Measurements from ENCODE around the gene C1S.

The C1S gene

GRCh38 chr12:7073946-7074345 is 13.4 kb downstream of the C1S start:
- no peak for ATAC-seq
- no peak for TF ChIP-seq TCF4 (CRISPR knock-in tag; IDR thresholded peaks at IDR 0.05; ENCODE audit: borderline replicate concordance)
- TF ChIP-seq POU6F1 (CRISPR knock-in tag; IDR thresholded peaks at IDR 0.05; ENCODE audit: borderline replicate concordance, low read depth): no peak
- no peak for TF ChIP-seq TOX (CRISPR knock-in tag; IDR thresholded peaks at IDR 0.05; ENCODE audit: borderline replicate concordance)
- no peak for TF ChIP-seq CREB5 (CRISPR knock-in tag; IDR thresholded peaks at IDR 0.05; ENCODE audit: low read depth)
- TF ChIP-seq ZC3H10 (CRISPR knock-in tag; IDR thresholded peaks at IDR 0.05): no peak
- TF ChIP-seq ZNF8 (CRISPR knock-in tag; IDR thresholded peaks at IDR 0.05): no peak
- TF ChIP-seq ZFP3 (CRISPR knock-in tag; IDR thresholded peaks at IDR 0.05): no peak
- TF ChIP-seq, protein P1, sequence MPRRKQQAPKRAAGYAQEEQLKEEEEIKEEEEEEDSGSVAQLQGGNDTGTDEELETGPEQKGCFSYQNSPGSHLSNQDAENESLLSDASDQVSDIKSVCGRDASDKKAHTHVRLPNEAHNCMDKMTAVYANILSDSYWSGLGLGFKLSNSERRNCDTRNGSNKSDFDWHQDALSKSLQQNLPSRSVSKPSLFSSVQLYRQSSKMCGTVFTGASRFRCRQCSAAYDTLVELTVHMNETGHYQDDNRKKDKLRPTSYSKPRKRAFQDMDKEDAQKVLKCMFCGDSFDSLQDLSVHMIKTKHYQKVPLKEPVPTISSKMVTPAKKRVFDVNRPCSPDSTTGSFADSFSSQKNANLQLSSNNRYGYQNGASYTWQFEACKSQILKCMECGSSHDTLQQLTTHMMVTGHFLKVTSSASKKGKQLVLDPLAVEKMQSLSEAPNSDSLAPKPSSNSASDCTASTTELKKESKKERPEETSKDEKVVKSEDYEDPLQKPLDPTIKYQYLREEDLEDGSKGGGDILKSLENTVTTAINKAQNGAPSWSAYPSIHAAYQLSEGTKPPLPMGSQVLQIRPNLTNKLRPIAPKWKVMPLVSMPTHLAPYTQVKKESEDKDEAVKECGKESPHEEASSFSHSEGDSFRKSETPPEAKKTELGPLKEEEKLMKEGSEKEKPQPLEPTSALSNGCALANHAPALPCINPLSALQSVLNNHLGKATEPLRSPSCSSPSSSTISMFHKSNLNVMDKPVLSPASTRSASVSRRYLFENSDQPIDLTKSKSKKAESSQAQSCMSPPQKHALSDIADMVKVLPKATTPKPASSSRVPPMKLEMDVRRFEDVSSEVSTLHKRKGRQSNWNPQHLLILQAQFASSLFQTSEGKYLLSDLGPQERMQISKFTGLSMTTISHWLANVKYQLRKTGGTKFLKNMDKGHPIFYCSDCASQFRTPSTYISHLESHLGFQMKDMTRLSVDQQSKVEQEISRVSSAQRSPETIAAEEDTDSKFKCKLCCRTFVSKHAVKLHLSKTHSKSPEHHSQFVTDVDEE (CRISPR knock-in tag; IDR thresholded peaks at IDR 0.05): no peak
- no peak for TF ChIP-seq CSDC2 (CRISPR knock-in tag; IDR thresholded peaks at IDR 0.05)

GRCh38 chr12:7075518-7075917 is 15.0 kb downstream of the C1S start:
- TF ChIP-seq POU6F1 (CRISPR knock-in tag; IDR thresholded peaks at IDR 0.05; ENCODE audit: borderline replicate concordance, low read depth) (no peak), ZNF8 (CRISPR knock-in tag; IDR thresholded peaks at IDR 0.05) (no peak), TCF4 (CRISPR knock-in tag; IDR thresholded peaks at IDR 0.05; ENCODE audit: borderline replicate concordance) (no peak), ARNTL (CRISPR knock-in tag; IDR thresholded peaks at IDR 0.05; ENCODE audit: borderline replicate concordance, low read depth) (no peak), ZC3H10 (CRISPR knock-in tag; IDR thresholded peaks at IDR 0.05) (no peak), ZFP3 (CRISPR knock-in tag; IDR thresholded peaks at IDR 0.05) (no peak), CSRNP3 (CRISPR knock-in tag; IDR thresholded peaks at IDR 0.05) (no peak), OSR1 (CRISPR knock-in tag; IDR thresholded peaks at IDR 0.05) (no peak), PPARA (CRISPR knock-in tag; IDR thresholded peaks at IDR 0.05; ENCODE audit: borderline replicate concordance) (no peak), ZFP30 (CRISPR knock-in tag; IDR thresholded peaks at IDR 0.05) (no peak), RARB (CRISPR knock-in tag; IDR thresholded peaks at IDR 0.05) (no peak), SNAI2 (CRISPR knock-in tag; IDR thresholded peaks at IDR 0.05) (no peak), CSDC2 (CRISPR knock-in tag; IDR thresholded peaks at IDR 0.05) (no peak), PATZ1 (CRISPR knock-in tag; IDR thresholded peaks at IDR 0.05; ENCODE audit: borderline replicate concordance) (no peak), CREB5 (CRISPR knock-in tag; IDR thresholded peaks at IDR 0.05; ENCODE audit: low read depth) (no peak)
- TF ChIP-seq, protein P1 (CRISPR knock-in tag; IDR thresholded peaks at IDR 0.05): no peak
- no peak for ATAC-seq

Measured in SK-N-SH treated with all-trans-retinoic acid at 6 μM for 48 hours (cell line).